GM12872 (cell line): ENCODE data around the gene TRHDE.

Experiments used
- CTCF ChIP-seq: IDR thresholded peaks from 3 replicates; pipeline ENCODE4 v1.5.1; 2011; ENCODE audit warnings: low read depth, mild to moderate bottlenecking, low read length, moderate library complexity; ENCODE audit not compliant: insufficient read depth

TRHDE gene

GRCh38 chr12:72476301-72476700 is 204.1 kb downstream of the TRHDE start:
- TF ChIP-seq CTCF, result no peak

- no peak for TF ChIP-seq CTCF
Measured at GRCh38 chr12:72485017-72485701, 213.0 kb downstream of the TRHDE start.

- no peak for TF ChIP-seq CTCF
Measured at GRCh38 chr12:72491426-72491825, 219.3 kb downstream of the TRHDE start.

DNA sequence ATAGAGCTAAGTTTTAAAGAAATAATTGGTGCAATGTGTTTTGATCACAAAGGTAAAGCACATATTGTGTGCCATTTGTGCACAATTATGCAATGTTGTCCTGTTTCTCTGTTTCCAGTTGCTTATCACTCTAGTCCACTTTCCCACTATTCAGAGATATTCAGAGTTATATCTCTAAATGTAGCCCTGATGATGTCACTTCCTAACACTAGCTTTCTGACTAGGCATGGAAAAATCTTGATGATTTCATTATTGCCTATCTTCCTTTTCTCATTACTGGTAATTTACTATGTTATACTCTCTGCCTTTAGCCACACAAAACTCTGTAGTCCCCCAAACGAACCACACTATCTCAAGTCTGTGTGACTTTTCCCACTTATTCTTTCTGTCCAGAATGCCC is 221.2 kb downstream of the TRHDE start:
- TF ChIP-seq CTCF, result no peak

DNA sequence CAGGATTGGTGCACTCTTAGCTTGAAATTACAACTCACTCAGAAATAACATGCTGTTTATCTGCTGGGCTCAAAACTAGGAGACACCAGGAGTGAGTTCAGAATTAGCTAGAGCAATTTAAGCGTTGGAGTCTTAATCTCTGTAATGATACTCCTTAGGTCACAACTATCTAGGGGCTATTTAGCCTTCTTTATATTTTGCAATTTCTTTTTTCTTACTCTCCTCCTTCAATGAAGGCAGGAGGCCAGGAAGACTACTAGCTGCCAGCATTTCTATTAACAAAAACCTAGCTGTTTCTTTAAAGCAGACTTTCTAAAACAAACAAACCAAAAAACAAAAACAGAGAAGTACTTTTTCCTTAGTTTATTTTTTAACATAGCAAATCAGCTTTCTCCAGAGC is 226.2 kb downstream of the TRHDE start:
- no peak for TF ChIP-seq CTCF

DNA sequence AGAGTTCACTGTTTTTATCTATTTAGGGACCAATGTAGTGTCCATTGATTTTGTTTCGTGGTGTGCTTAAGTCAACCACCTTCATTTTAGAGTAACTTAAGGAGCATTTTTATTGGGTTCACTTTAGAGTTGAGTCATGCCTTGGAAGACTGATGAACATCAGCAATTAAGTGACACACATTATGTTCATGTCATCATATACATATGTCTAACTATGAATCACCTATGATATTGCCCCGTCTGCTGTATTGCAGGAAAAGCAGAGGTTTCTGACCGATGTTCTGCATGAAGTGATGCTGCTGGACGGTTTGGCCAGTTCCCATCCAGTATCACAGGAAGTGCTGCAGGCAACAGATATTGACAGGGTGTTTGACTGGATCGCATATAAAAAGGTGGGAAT is 227.1 kb downstream of the TRHDE start:
- TF ChIP-seq CTCF, result no peak

GRCh38 chr12:72502546-72502945 is 230.4 kb downstream of the TRHDE start:
- no peak for TF ChIP-seq CTCF
